DMS 273 (cell line): Measurements from ENCODE around the gene STON1.
A peak's percentile ranks its signal among the peaks of the same experiment; 100 is the strongest.
"Not testable (repeated sequence)": the region's sequence is repeated elsewhere in the genome, so short reads cannot be mapped to it uniquely, and the experiment has no call there.

ENCODE experiments used
- DNase-seq: peaks from one replicate; lab custom pipeline; 2025; ENCODE audit not compliant: unreplicated experiment; lab: John Stamatoyannopoulos, UW

Gene STON1, protein sequence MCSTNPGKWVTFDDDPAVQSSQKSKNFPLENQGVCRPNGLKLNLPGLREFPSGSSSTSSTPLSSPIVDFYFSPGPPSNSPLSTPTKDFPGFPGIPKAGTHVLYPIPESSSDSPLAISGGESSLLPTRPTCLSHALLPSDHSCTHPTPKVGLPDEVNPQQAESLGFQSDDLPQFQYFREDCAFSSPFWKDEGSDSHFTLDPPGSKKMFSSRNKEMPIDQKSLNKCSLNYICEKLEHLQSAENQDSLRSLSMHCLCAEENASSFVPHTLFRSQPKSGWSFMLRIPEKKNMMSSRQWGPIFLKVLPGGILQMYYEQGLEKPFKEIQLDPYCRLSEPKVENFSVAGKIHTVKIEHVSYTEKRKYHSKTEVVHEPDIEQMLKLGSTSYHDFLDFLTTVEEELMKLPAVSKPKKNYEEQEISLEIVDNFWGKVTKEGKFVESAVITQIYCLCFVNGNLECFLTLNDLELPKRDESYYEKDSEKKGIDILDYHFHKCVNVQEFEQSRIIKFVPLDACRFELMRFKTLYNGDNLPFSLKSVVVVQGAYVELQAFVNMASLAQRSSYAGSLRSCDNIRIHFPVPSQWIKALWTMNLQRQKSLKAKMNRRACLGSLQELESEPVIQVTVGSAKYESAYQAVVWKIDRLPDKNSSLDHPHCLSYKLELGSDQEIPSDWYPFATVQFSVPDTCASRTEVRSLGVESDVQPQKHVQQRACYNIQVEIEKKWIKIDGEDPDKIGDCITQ

DNA sequence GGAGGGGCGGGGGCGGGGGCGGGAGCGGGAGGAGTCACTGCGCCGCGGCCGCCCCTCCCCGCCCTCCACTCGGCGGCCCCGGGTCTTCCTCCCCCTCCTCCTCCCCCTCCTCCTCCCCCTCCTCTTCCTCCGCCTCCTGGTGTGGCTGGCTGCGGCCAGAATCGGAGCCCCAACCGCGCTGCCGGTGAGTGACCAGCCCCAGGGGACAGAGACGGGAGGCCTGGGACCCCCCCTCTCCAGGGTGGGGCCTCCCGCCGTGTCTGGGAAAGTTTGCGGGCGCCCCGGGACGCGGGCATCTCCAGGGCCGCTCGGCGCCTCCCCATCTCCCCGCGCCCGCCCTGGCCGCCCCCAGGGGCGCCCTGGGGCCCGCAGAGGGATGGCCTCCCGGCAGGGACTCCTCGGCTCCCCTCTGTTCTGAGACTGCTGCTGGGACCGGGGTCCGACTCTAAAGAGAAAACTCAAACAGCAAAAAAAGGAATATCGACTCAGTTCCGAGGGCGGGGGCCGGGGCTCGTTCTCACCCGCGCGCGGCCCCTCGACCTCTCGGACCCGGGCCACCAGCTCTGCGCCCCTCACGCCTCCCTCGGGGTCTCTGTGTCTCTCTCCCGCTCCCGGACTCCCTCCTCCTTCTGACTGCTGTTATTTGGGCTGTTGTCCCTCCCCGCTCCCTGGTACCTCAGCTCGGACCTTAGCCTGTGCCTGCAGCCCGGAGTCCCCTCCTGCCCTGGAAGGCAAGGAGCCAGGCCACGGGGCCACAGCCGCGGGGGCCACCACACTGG, at the start of gene STON1:
Gene STON1 (plus strand): TSS at position 122 of the 779 bp plus-strand sequence. CDS start 50,480 bp downstream, outside the sequence.
- DNase-seq, result peak; percentile 64

DNA sequence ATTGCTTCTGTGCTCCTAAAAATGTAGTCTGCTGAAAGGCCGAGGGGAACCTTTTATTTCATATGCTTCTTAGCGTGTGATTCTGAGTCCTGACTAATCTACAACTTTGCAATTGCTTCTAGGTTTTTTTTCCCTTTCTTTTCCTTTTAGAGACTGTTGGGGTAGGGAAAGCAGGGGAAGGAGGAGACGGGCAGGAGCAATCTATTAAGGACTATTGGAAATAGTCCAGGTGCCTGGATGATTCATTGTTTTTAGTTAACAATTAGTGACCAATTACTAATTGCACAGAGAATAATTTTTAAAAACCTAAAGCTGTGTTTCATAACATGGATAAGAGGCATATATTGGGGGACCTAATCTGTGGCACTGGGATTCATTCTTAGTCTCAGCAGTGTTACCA, 49.4 kb upstream of the STON1 start:
- peak; percentile 54 for DNase-seq

DNA sequence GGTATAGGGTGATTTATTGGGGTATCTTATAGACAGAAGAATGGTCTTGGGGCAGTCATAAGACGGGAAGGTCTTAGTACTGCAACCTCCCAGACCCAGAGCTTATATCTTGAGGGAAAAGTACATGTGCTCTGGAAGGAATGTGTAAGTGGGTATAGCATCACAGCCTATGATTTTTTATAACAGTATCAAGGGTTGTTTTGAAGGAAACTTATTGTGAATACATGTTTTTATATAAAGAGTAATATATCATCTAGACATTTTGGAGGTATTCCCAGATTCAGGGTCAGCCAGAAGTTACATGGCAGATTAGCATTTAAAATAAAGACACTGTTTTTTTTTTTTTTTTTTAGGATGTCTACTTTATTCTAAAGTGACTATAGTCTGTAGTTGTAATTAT, 47.6 kb upstream of the STON1 start:
- peak; percentile 56 for DNase-seq

DNA sequence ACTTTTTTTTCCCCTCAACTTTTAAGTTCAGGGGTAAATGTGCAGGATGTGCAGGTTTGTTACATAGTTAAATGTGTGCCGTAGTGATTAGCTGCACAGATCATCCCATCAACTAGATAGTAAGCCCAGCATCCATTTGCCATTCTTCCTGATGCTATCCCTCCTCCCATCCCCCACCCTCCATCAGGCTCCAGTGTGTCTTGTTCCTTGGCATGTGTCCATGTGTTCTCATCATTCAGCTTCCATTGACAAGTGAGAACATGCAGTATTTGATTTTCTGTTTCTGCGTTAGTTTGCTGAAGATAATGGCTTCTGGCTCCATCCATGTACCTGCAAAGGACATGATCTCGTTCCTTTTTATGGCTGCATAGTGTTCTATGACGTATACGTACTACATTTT, 47.2 kb upstream of the STON1 start:
- DNase-seq, result peak; percentile 78

DNA sequence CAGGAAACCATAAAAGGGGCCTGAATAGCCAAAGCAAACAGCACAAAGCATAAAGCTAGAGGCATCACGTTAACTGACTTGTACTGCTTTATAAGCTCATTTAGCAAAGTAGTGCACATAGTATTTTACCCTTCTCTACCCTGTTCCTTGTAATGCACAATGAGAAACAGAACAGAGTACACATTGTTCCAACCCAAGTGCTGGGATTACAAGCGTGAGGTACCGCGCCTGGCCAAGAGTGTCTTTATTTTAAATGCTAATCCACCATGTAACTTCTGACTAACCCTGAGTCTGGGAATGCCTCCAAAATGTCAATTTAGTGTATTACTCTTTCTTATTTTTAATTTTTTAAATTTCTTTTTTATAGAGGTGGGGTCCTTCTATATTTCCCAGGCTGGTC, 46.4 kb upstream of the STON1 start:
- no peak for DNase-seq

DNA sequence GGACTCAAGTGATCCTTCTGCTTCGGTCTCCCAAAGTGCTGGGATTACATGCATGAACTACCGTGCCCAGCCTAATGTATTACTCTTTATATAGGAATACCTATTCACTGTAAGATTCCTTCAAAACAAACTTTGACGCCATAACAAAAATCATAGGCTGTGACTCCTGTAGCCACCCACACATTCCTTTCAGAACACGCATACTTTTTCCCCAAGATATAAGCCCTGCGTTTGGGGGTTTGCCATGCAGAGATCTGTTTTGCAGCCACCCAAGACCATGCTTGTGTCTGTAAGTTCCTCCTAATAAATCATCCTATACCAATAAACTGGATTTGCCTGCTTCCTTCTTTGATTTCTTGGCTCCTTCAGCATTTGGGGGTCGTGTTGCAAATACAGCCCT, 46.0 kb upstream of the STON1 start:
- no peak for DNase-seq

DNA sequence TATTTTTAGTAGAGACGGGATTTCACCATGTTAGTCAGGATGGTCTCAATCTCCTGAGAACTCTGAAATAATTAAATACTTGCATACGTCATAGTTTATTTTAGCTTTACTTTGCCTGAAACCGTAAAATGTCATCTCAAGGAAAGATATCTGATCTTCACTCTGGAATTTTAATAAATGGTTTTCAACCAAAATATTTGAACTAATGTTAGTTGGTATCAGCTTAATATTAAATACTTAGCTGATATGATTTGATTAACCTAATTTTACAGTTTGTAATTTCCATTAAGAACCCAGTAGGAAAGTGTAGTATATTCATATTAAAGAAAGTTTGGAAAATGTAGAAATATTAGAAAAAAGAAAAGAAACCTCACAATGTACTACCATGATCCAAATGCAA, 41.4 kb upstream of the STON1 start:
- DNase-seq, result no peak

DNA sequence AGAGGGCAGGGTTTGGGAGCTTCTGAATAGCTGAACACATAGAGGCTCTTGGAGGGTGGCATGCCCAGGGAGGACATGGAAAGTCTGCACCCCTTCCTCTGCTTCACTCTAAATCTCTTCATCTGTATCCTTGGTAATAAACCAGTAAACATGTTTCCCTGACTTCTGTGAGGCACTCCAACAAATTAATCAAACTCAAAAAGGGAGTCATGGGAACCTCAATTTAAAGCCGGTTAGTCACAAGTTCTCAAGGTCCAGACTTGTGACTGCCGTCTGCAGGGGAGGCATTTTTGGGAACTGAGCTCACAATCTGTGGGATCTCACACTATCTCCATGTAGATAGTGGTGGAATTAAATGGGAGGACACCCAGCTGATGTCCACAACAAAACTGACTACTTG, 33.1 kb upstream of the STON1 start:
- no peak for DNase-seq

DNA sequence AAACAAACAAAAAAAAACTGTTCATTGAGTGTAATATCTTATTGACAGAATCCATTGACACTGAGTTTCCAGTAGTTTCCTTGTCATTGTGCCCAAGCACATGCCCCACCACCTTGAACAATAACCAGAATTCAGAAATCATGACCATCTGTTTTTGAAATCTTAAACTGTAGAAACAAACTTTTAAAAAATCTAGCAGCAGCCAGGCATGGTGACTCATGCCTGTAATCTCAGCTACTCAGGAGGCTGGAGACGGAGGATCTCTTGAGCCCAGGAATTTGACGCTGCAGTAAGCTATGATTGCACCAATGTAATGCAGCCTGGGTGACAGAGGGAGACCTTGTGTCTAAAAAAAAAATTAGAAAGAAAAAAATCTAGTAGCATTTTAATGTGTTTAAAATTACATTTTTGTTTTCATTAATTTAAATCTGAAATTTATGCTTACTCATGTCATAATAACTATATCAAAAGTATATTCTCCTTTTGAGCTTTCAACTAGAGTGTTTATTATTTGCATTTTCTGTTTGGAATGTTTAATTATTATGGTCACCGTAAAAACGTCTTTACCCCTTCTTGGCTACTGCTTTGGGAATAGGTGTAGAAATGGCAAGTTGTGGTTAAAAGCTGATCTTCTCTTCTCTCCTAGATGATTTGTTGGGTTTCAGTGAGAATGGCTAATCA, 25.2 kb upstream of the STON1 start:
- DNase-seq, result no peak

DNA sequence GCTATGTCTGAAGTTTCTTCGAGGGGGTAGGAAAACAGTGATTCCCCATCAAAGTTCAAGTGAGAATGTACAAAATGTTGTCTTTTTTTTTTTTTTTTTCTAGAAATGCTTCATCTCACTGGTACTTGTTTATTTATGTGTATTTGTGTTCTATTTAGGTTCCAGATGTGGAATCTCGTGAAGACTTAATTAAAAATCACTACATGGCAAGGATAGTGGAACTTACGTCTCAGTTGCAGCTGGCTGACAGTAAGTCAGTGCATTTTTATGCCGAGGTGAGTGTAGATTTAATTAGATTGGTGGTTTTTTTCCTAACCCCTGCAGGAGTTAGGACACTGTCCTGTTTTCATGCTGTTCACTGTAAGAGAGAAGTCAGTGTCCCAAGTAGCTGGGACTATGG, 22.8 kb upstream of the STON1 start:
- no peak for DNase-seq

DNA sequence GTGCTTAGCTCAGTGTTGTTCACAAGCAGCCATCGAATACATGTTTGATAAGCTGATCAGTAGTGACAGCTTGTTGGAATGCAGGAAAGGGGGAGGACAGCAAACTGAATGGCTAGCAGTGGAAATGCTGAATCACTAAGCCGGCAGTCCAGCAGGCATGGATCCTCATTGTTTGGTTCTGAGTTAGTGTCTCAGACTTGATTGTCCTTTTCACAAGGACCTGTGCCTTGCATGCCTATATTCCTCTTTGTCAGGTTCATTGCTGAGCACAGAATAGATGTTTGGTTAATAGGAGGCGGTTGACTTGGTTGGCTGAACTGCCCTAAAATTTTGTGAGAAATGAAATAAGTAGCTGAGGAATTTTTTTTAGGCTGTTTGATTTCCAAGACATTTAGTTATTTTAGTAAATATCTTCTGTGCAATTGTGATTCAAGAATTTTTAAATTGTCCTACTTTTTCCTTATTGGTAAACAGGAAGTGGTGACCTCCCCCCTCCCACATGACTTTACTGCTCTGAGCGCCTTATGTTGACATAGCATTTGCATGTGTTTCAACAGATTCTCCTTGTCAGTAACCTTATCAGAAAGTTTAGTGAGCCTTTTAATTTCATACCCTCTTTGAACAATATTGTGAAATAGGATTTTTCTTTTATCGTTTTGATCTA, 21.4 kb upstream of the STON1 start:
- no peak for DNase-seq

DNA sequence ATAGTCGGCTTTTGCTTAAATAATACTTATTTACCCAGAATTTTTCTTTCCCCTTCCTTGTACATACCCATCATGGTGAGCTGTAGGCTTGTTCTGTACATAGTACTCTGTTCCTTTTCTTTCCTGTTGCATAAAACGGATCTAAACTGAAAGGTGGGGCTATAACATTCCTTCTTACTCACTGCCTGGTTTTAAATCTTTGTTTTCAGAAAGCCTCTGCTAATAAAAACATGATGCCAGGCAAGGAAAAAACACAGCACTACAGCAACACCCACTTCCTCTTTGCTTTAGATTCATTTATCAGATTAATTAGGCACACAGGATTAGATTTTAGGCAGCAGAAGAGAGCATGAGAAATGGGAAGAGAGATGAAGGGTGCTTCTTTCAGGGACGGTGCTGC, 19.6 kb upstream of the STON1 start:
- no peak for DNase-seq

DNA sequence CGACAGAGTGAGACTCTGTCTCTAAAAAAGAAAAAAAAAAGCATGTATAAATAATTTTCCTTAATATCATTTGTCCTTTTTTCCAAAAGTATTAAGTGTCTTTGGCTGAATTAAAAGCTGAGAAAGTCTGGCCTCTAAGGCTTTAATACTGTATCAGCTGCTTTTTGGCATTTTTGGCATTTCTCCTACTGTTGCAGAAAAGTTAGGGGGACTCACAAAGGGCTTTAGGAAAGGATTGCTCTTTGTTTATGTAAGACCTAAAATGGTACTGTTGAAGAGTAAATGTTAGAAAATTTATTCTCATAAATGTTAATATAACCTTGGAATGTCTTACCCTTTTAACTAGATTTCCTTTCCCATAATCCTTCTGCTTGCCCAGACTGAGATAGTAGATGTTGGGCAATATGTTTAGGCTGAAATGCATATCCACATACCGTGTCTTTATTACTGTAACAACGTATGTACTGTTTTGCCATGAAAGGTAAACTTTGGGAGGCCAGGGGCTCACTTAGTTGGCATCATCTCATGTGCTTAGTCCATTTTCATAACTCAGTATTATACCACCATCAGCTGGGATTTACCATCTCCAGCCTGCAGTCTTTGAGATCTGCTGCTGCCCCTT, 18.0 kb upstream of the STON1 start:
- no peak for DNase-seq

DNA sequence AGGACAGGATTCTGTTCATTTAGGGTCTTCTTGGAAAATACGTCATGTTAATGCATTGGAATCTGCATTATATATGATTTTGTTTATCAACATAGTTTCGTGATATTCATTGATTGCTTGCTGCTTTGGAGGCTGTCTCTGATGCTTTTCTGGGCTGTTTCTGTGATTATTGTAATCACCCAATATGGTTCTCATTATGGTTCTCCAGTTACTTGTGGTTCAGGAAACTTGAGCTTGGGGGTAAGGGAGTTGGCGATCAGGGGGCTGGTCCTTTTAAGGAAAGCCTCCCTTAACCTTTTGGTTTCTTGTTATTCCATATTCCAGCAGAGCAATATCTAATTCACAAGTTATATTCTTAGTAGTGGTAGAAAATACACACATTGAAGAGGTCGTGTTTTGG, 17.4 kb upstream of the STON1 start:
- DNase-seq, result no peak

DNA sequence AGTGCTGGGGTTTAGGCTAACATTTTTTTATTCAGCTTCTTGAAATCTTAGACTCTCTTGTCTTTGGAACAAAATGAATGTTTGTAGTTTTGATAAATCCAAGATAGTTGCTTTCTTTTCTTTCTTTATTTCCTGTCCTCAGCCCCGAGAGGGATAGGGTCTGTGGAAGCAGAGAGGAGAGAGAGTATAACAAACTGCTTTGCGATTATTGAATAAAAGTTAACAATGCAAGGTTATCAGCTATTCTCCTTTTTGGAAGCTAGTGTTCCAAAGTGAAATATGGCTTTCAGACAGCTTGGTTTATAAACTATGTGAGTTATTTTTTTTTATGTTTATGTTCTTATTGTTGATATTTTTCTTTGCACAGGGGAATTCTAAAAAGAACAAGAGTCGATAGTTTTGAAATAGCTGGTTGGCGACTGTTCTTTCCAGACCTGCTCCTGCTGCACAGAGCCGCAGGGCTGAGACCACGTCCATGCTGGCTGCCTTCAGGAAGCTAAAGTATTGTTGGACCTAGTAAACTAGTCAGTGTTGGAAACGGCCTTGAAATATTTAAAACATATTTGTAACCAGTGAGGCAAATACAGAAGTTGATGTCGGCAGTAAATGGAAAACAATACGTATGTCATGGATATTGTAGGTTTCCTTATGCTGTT, 15.5 kb upstream of the STON1 start:
- no peak for DNase-seq

DNA sequence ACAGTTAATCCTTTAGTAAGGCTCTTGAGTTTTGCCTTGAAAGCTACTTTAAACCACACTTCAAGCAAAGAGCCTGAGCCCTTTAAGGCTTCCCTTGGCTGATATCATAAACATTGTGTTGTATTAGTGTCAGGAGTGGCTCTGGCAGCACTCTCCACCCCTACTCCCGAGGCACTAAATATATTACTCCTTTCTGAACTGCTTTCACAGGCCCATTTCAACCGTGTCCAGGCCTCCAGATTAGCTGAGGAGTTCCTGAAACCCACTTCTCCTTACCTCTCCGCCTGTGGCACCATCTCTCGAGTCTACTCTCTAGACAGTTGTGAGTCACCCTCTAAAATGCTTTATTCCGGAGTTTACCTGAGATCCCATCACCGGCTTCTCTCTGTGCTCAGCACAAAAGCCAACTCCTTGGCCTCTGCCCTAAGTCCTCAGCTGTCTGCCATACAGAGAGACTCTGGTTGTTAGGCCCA, 14.4 kb upstream of the STON1 start:
- no peak for DNase-seq

DNA sequence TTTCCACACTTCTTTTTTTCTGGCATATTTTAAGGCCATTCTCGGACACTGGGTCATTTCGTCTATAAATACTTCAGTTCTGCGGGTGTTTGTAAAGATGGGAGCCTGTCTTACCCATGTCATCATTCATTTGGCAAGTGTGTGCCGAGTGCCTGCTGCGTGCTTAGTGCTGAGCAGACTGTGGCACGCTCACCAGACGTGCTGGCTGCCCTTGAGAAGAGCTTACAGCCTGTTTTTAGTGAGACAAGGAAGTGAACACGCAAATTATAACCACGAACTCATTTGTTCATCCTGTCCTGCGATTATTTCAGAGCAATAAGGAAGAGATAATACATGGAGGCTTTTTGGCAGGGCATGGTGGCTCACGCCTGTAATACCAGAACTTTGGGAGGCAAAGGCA, 10.4 kb upstream of the STON1 start:
- DNase-seq, result no peak

DNA sequence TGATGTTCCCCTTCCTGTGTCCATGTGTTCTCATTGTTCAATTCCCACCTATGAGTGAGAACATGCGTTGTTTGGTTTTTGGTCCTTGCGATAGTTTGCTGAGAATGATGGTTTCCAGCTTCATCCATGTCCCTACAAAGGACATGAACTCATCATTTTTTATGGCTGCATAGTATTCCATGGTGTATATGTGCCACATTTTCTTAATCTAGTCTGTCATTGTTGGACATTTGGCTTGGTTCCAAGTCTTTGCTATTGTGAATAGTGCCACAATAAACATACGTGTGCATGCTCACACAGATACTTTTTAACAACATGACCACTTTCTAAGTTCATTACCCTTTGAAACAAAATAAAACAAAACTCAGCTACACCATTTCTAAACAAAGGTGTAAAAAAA, 5.2 kb upstream of the STON1 start:
- not testable (repeated sequence) for DNase-seq

DNA sequence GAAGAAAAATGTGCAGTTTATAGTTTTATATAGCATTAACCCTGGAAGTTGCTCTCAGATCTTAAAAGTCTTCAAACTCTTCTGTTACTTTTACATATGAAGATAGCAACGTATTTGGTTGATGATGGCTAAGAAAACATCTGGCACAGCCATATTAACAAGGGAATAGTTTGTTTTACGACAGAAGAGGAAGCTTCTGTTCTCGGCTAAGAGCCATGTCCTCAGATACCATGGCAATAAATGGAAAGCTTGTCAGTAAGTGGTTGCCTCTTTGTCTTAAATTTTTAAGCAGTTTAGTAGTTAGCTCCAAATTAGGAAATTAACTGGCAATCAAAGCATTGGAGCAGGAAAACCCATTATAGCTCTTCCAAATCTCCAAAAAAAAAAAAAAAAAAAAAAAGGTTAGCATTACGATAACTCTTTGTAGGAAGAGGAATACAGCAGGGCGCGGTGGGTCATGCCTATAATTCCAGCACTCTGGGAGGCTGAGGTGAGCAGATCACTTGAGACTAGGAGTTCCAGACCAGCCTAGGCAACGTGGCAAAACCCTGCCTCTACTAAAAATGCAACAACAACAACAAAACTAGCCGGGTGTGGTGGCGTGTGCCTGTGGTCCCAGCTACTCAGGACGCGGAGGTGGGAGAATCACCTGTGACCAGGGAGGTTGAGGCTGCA, 4.5 kb upstream of the STON1 start:
- peak; percentile 31 for DNase-seq
